GM12878 (cell line): ENCODE data around the gene HSPA12A. TPM values are rescaled to one million over a fixed set of nuclear protein-coding genes. Genes with fewer than 3 reads are reported as not detected.

ENCODE experiments used
- ATAC-seq: fragments of 200-7000 bp; cut with Tn5 transposase; 3 replicates; pipeline ENCODE4 v1.9.1; 2020; ENCODE audit warnings: mild to moderate bottlenecking, moderate library complexity
- BruUV-seq: library from RNA; stranded (reverse); fragments of 400-500 nt; replicated peaks from 2 replicates; lab custom pipeline; 2021; lab: Mats Ljungman, UMichigan
- CTCF ChIA-PET: fragments of 300-600 bp; sonication (Branson Sonifier 250); formaldehyde crosslinking; extraction: SDS; loops from one replicate; lab custom pipeline; 2021; ENCODE audit warnings: inconsistent platforms; lab: Yijun Ruan, JAX
- POLR2A ChIA-PET: fragments of 350-600 bp; formaldehyde crosslinking; extraction: SDS; loops from one replicate; lab custom pipeline; 2021; ENCODE audit warnings: inconsistent platforms; lab: Charles Lee
- RAD21 ChIA-PET: fragments of 300-600 bp; sonication (Branson Sonifier 250); formaldehyde crosslinking; loops from one replicate; lab custom pipeline; 2023; ENCODE audit warnings: antibody characterized with exemption; ENCODE audit not compliant: unreplicated experiment; lab: Charles Lee
- SMC1A ChIA-PET: fragments of 300-600 bp; sonication (Branson Sonifier 250); formaldehyde crosslinking; loops from one replicate; lab custom pipeline; 2023; ENCODE audit not compliant: unreplicated experiment, uncharacterized antibody; lab: Charles Lee
- DNase-seq: peaks from one replicate; pipeline ENCODE4 v3.0.0-alpha.2; 2011; ENCODE audit warnings: low read depth, low spot score
- FAIRE-seq: peaks from 3 replicates; lab custom pipeline; 2011; peaks lifted over from hg19 to GRCh38; lab: Jason Lieb, UNC
- H2AFZ ChIP-seq: 2 replicates; pipeline ENCODE4 v1.6.0; 2011; ENCODE audit warnings: low read depth, low read length, control low read depth; ENCODE audit not compliant: control insufficient read depth
- H3K27ac ChIP-seq: 2 replicates; pipeline ENCODE4 v1.5.1; 2011; ENCODE audit warnings: control low read depth; ENCODE audit not compliant: control insufficient read depth, insufficient read depth
- H3K27me3 ChIP-seq, 2 experiments: replicated peaks in 1 of 2; 2 replicates each; pipeline versions ENCODE4 v1.6.0 to v1.6.1; 2011; ENCODE audit warnings: low read length in 1 of 2; ENCODE audit not compliant: control insufficient read depth in 2 of 2, insufficient read depth in 2 of 2
- H3K36me3 ChIP-seq, 2 experiments: 2 replicates each; pipeline ENCODE4 v1.5.1; 2011; ENCODE audit warnings: low read length in 1 of 2; ENCODE audit not compliant: control insufficient read depth in 2 of 2, insufficient read depth in 2 of 2
- H3K4me1 ChIP-seq: 2 replicates; pipeline ENCODE4 v1.6.1; 2011; ENCODE audit warnings: mild to moderate bottlenecking, low read length, moderate library complexity, mixed read lengths; ENCODE audit not compliant: control insufficient read depth, insufficient read depth
- H3K4me2 ChIP-seq: 2 replicates; pipeline ENCODE4 v1.6.0; 2011; ENCODE audit warnings: control low read depth; ENCODE audit not compliant: control insufficient read depth, insufficient read depth
- H3K4me3 ChIP-seq: fragments of 200-600 bp; sonication (generic); 2 replicates; pipeline ENCODE4 v1.5.1; 2016
- H3K79me2 ChIP-seq: 2 replicates; pipeline ENCODE4 v1.6.0; 2011; ENCODE audit warnings: low read length; ENCODE audit not compliant: control insufficient read depth, insufficient read depth
- H3K9ac ChIP-seq: 2 replicates; pipeline ENCODE4 v1.8.0; 2011; ENCODE audit warnings: low read length, control low read depth, mixed read lengths; ENCODE audit not compliant: control insufficient read depth, insufficient read depth
- H3K9me3 ChIP-seq: replicated peaks from 3 replicates; pipeline ENCODE4 v1.5.1; 2011; ENCODE audit warnings: mild to moderate bottlenecking, low read length; ENCODE audit not compliant: control insufficient read depth, insufficient read depth
- H4K20me1 ChIP-seq: 2 replicates; pipeline ENCODE4 v1.6.0; 2011; ENCODE audit not compliant: control insufficient read depth, insufficient read depth
- CREB1 ChIP-seq: IDR thresholded peaks from 2 replicates; pipeline ENCODE4 v1.6.1; 2012; ENCODE audit warnings: low read depth, mild to moderate bottlenecking, inconsistent platforms
- EGR1 ChIP-seq, 2 experiments: IDR thresholded peaks; 1 replicate in 1 of 2; 2 replicates in 1 of 2; pipeline ENCODE4 v1.6.1; 2011 to 2012; ENCODE audit warnings: low read depth in 2 of 2, low read length in 2 of 2, borderline replicate concordance in 1 of 2, mild to moderate bottlenecking in 1 of 2, moderate library complexity in 1 of 2
- GABPA ChIP-seq: IDR thresholded peaks from 2 replicates; pipeline ENCODE4 v1.6.1; 2014; ENCODE audit warnings: antibody characterized with exemption, low read depth, mild to moderate bottlenecking, inconsistent platforms
- HDAC2 ChIP-seq: fragments of 200-600 bp; sonication (generic); IDR thresholded peaks from 2 replicates; pipeline ENCODE4 v1.6.1; 2017
- JUNB ChIP-seq: IDR thresholded peaks from 2 replicates; pipeline ENCODE4 v1.6.1; 2016; ENCODE audit warnings: antibody characterized with exemption, mild to moderate bottlenecking
- KAT2A ChIP-seq: conservative IDR thresholded peaks from 2 replicates; pipeline ENCODE4 v1.6.1; 2011; ENCODE audit warnings: low read depth, low read length; ENCODE audit not compliant: control insufficient read depth
- KLF5 ChIP-seq: fragments of 450-650 bp; IDR thresholded peaks from 2 replicates; pipeline ENCODE4 v1.6.1; 2014; ENCODE audit warnings: mild to moderate bottlenecking; ENCODE audit not compliant: partially characterized antibody
- NFYA ChIP-seq: IDR thresholded peaks from 2 replicates; pipeline ENCODE4 v1.6.1; 2011; ENCODE audit warnings: low read depth, mild to moderate bottlenecking, low read length, improper control_type of control experiment, borderline replicate concordance
- NRF1 ChIP-seq: conservative IDR thresholded peaks from 2 replicates; pipeline ENCODE4 v1.6.1; 2011; ENCODE audit warnings: mild to moderate bottlenecking, low read depth, low read length, improper control_type of control experiment
- PML ChIP-seq: IDR thresholded peaks from 2 replicates; pipeline ENCODE4 v1.6.1; 2012; ENCODE audit warnings: low read length, inconsistent platforms
- SMAD1 ChIP-seq: fragments of 450-650 bp; IDR thresholded peaks from 2 replicates; pipeline ENCODE4 v1.6.1; 2018; ENCODE audit warnings: mild to moderate bottlenecking, low read depth; ENCODE audit not compliant: partially characterized antibody
- SREBF2 ChIP-seq: IDR thresholded peaks from 2 replicates; pipeline ENCODE4 v1.6.1; 2012; ENCODE audit warnings: mild to moderate bottlenecking, low read length
- SRF ChIP-seq, 2 experiments: IDR thresholded peaks; 2 replicates each; pipeline ENCODE4 v1.6.1; 2011; ENCODE audit warnings: low read depth in 2 of 2, low read length in 2 of 2, mild to moderate bottlenecking in 1 of 2, moderate library complexity in 1 of 2
- STAT3 ChIP-seq: IDR thresholded peaks from 2 replicates; pipeline ENCODE4 v1.6.1; 2011; ENCODE audit warnings: low read depth, low read length, improper control_type of control experiment
- WRNIP1 ChIP-seq: IDR thresholded peaks from 2 replicates; pipeline ENCODE4 v1.6.1; 2011; ENCODE audit warnings: low read depth, low read length, improper control_type of control experiment, borderline replicate concordance
- ZNF687 ChIP-seq: fragments of 450-650 bp; IDR thresholded peaks from 2 replicates; pipeline ENCODE4 v1.6.1; 2017; ENCODE audit warnings: mild to moderate bottlenecking, moderate library complexity
- WGBS: methylation state at CpG from one replicate; pipeline ENCODE4 v1.1.6; 2016; ENCODE audit warnings: low lambda C conversion rate; ENCODE audit not compliant: insufficient replicate concordance, insufficient coverage; ENCODE audit errors: missing lambda C conversion rate; 5-methylcytosine and 5-hydroxymethylcytosine counted together
- in situ Hi-C: fragments of 300-500 bp; cut with MboI; formaldehyde crosslinking; loops from 9 replicates; pipeline ENCODE4 v1.14.3; 2018; ENCODE audit warnings: mixed read lengths
- intact Hi-C: fragments of 100-400 bp; cut with micrococcal nuclease; formaldehyde crosslinking; loops from one replicate; pipeline ENCODE4 v1.14.2; 2022; ENCODE audit not compliant: unreplicated experiment
- polyA plus RNA-seq, 11 experiments: library from polyadenylated mRNA; depleted of rRNA in 4 of 11; unstranded in 6 of 11; stranded (reverse) in 5 of 11; fragments of >200 nt; fragmentation: Nextera tagmentation in 4 of 11; fragmentation: Illumina TruSeq in 1 of 11; extraction: Ambion mirVana in 4 of 11; extraction: Trizol in 1 of 11; gene quantifications; 1 replicate in 1 of 11; 2 replicates in 10 of 11; pipeline versions ENCODE4 v1.2.1 to v1.2.3, GENCODE V29; 2011 to 2016; ENCODE audit warnings: inconsistent platforms in 2 of 11, missing spikeins in 2 of 11, low read depth in 1 of 11
- total RNA-seq, 4 experiments: library from RNA; depleted of rRNA in 3 of 4; stranded (reverse); fragments of >200 nt in 3 of 4; fragmentation: Illumina TruSeq in 1 of 4; extraction: Trizol in 1 of 4; gene quantifications; 2 replicates each; pipeline versions ENCODE4 v1.2.1 to v1.2.3, GENCODE V29; 2013 to 2021

HSPA12A gene
- total and polyA plus RNA-seq, 10 of the 15 experiments (the other 5 are each of a cell fraction or from before 2014, with no cell fraction given), result 0.90 to 20.2 (median 2.8) TPM

GRCh38 chr10:116625845-116626244, 116.5 kb downstream of the HSPA12A start:
- Histone ChIP-seq H3K27ac (no peak overlapping the region), H3K79me2 (no peaks in the 10 kb centered on the region), H3K9ac (no peak overlapping the region), H3K27me3 (no peaks in the 10 kb centered on the region; a peak in 2 of 4 replicates)
- no peak for FAIRE-seq
- no peak for ATAC-seq
- CTCF ChIA-PET, result no interaction called here
- TF ChIP-seq SRF (IDR thresholded peaks at IDR 0.05; ENCODE audit: low read depth in 2 of 2, low read length in 2 of 2) (no peak), EGR1 (IDR thresholded peaks at IDR 0.05; ENCODE audit: borderline replicate concordance in 1 of 2, low read depth in 2 of 2, low read length in 2 of 2) (no peak), SREBF2 (no peak), GABPA (no peak), NFYA (no peak), JUNB (no peak), WRNIP1 (no peak), KLF5 (no peak), STAT3 (no peak), ZNF687 (no peak), KAT2A (no peak), SMAD1 (no peak), HDAC2 (no peak), NRF1 (no peak), PML (no peak), CREB1 (no peak)
- TF ChIP-seq, all 136 proteins: peak for 0
- WGBS, result 30% methylated on average over 7 of the region's 7 CpGs
- Histone ChIP-seq H3K4me3 (no peak overlapping the region), H3K4me2 (no peak overlapping the region), H3K9me3 (no peaks in the 10 kb centered on the region), H3K4me1 (no peaks in the 10 kb centered on the region), H2AFZ (no peak overlapping the region), H3K36me3 (no peaks in the 10 kb centered on the region), H4K20me1 (no peaks in the 10 kb centered on the region)
- no peak for DNase-seq
- intact Hi-C loops, result no loop called here
- SMC1A ChIA-PET, result no interaction called here
- in situ Hi-C loops, result no loop called here
- no TSS peak for BruUV-seq
- RAD21 ChIA-PET, result no interaction called here
- POLR2A ChIA-PET, result no interaction called here
